ENCODE measurements around the gene M1AP.
"Not testable (repeated sequence)": the region's sequence is repeated elsewhere in the genome, so short reads cannot be mapped to it uniquely, and the experiment has no call there.

The M1AP gene

DNA sequence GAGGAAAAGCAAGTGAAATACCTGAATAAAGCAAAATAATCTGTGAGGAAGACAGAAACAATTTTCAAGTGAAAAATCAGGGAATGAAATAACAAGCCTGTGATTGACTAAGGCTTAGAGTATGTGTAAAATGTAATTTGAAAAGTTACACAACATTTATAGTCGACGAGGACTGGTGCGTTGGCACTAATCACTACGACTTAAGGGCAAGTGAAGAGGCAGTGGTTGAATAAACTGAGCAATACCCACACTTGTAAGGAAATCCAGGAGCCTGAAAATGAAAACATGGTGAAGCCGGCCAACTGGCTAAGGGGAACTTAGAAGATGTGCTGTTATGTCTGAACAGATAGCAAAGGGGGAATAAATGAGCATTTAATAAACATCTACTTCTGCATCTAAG is 80.2 kb downstream of the M1AP start:
- no peak for DNase-seq (ENCODE audit: low spot score)
- TF ChIP-seq, protein P1, sequence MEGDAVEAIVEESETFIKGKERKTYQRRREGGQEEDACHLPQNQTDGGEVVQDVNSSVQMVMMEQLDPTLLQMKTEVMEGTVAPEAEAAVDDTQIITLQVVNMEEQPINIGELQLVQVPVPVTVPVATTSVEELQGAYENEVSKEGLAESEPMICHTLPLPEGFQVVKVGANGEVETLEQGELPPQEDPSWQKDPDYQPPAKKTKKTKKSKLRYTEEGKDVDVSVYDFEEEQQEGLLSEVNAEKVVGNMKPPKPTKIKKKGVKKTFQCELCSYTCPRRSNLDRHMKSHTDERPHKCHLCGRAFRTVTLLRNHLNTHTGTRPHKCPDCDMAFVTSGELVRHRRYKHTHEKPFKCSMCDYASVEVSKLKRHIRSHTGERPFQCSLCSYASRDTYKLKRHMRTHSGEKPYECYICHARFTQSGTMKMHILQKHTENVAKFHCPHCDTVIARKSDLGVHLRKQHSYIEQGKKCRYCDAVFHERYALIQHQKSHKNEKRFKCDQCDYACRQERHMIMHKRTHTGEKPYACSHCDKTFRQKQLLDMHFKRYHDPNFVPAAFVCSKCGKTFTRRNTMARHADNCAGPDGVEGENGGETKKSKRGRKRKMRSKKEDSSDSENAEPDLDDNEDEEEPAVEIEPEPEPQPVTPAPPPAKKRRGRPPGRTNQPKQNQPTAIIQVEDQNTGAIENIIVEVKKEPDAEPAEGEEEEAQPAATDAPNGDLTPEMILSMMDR (IDR thresholded peaks at IDR 0.05; ENCODE audit: borderline replicate concordance, control extremely low read depth, extremely low read depth, insufficient read depth, missing control alignments) = no peak
- in situ Hi-C loops (cut with MboI; ENCODE audit: low sequenced_read_pairs, unreplicated experiment) = no loop called here

- TF ChIP-seq, protein P1 (IDR thresholded peaks at IDR 0.05; ENCODE audit: borderline replicate concordance, control extremely low read depth, extremely low read depth, insufficient read depth, missing control alignments) = no peak
- in situ Hi-C loops (cut with MboI; ENCODE audit: low sequenced_read_pairs, unreplicated experiment) = no loop called here
- DNase-seq (ENCODE audit: low spot score) = no peak
Observed at GRCh38 chr2:74566754-74567085, 81.4 kb downstream of the M1AP start.

GRCh38 chr2:74566076-74566753 is 81.9 kb downstream of the M1AP start:
- in situ Hi-C loops (cut with MboI; ENCODE audit: low sequenced_read_pairs, unreplicated experiment) = no loop called here
- DNase-seq (ENCODE audit: low spot score) = no peak
- TF ChIP-seq, protein P1 (IDR thresholded peaks at IDR 0.05; ENCODE audit: borderline replicate concordance, control extremely low read depth, extremely low read depth, insufficient read depth, missing control alignments) = no peak

GRCh38 chr2:74564222-74564621 is 83.9 kb downstream of the M1AP start:
- TF ChIP-seq, protein P1 (IDR thresholded peaks at IDR 0.05; ENCODE audit: borderline replicate concordance, control extremely low read depth, extremely low read depth, insufficient read depth, missing control alignments) = no peak

DNA sequence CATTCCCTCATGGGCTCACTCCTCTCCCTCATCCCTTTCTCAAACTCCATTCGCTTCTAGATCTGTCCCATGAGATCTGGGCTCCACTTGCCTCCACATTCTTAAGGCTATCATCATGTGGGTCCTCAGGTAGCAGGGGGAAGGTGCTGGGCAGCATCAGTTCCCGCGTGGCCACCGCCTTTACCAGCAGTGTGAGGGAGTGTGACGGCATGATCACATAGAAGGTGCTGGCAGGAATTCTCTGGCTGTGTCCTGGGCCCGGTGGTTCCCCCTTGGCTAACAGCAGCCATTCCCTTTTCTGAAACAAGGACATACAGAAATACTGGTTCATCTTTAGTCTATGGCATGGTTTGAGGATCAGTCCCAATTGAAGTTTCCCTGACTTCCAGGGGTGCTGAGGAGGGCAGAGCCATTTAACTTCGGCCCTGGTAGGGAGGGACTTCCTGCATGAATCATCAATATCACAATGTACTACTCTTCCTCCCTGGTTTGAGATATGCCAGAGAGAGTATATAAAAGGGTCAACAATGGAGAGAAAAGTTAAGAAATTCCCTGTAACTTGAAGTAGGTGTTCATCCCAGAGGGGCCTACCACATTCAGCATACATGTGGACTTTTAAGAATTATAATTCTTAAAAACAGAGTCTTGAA is 85.9 kb downstream of the M1AP start:
- DNase-seq (ENCODE audit: low spot score) = no peak
- in situ Hi-C loops (cut with MboI; ENCODE audit: low sequenced_read_pairs, unreplicated experiment) = no loop called here
- TF ChIP-seq, protein P1 (IDR thresholded peaks at IDR 0.05; ENCODE audit: borderline replicate concordance, control extremely low read depth, extremely low read depth, insufficient read depth, missing control alignments) = no peak

More at GRCh38 chr2:74564222-74564621, 83.9 kb downstream of the M1AP start:
- DNase-seq (ENCODE audit: low spot score) = no peak
- in situ Hi-C loops (cut with MboI; ENCODE audit: low sequenced_read_pairs, unreplicated experiment) = no loop called here

DNA sequence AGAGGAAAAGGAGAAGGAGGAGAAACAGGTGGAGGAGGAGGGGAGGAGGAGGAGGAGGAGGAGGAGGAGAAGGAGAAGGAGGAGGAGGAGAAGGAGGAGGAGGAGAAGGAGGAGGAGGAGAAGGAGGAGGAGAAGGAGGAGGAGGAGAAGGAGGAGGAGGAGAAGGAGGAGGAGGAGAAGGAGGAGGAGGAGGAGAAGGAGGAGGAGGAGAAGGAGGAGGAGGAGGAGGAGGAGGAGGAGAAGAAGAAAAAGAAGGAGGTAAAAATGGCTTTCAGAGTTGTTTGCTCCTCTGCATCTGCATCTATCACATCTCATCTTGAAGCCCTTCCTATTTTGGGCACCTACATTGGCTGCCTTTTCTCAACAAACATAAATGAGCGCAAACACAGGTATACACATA is 87.1 kb downstream of the M1AP start:
- in situ Hi-C loops (cut with MboI; ENCODE audit: low sequenced_read_pairs, unreplicated experiment); DNase-seq (ENCODE audit: low spot score): not testable (repeated sequence)

DNA sequence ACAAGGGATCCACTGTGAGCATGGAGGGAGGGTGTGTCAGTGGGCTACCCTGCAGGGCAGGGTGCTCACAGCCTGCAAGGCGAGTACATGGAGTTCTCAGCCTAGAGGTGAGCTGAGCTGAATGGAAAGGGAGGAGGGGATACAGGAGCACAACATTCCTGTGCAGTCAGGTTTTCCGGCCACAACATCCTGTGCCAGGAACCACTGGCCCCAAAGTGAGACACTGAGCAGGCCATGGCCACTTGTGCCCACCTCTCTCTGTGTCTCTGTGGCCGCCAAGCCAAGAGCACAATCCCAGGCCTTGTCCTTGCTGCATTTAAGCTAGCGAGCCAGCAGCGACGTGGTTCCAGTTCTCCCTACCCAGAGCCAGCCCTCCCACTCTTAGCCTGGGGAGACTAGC is 87.5 kb downstream of the M1AP start:
- in situ Hi-C loops (cut with MboI; ENCODE audit: low sequenced_read_pairs, unreplicated experiment) = no loop called here
- TF ChIP-seq, protein P1 (IDR thresholded peaks at IDR 0.05; ENCODE audit: borderline replicate concordance, control extremely low read depth, extremely low read depth, insufficient read depth, missing control alignments) = no peak
- no peak for DNase-seq (ENCODE audit: low spot score)
